ENCODE data around the gene MOK. TPM values are rescaled to one million over a fixed set of nuclear protein-coding genes. Genes with fewer than 3 reads are reported as not detected.

The MOK gene
- total and polyA plus RNA-seq, 9 donors = 8.6 to 14.0 (median 9.9) TPM

DNA sequence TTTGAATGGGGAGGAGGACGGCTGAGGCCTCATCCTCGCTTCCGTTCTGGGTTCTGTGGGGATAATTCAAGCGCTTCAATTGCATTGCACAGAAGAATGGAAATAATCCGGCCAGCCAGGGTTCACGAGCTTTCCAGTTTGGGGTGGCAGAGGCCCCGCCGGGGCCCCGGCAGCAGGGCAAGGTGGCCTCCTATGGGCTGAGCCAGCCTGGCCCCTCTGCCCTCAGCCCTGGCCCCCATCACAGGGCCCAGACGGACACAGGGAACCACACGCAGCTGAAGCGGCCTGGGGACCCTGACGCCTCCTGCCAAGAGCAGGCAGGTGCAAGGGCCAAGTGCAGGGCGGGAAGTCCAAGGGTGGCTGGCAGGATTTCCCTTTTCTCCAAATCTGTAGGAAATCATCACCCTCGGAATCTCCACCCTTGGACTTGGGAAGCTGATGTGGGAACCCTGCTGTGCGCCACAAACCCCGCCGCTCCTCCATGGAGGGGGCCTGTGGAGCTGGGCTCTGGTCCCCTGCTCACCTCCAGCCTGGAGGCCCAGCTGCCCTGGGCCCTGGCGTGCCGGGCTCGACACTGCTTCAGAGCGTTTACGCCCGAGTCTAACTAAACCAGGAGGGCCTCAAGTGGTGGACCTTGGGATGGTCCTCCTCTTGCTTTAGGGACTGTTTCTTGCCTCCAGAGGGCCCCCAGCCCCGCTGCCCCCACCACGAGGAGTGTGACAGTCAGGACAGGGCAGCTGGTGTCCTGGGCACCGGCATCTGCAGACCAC, 78.4 kb downstream of the MOK start:
- peak; percentile 24 for DNase-seq
- Histone ChIP-seq H3K4me1 (ENCODE audit: control insufficient read depth, insufficient read depth, low read length) (peaks cover 23% of the 10 kb centered on the region), H3K27me3 (ENCODE audit: control insufficient read depth, insufficient read depth, low read length) (no peaks in the 10 kb centered on the region), H3K27ac (ENCODE audit: low read length) (peak overlapping the region; percentile 31), H3K9me3 (replicated peaks; ENCODE audit: control insufficient read depth, low read depth, low read length) (no peaks in the 10 kb centered on the region), H3K4me3 (ENCODE audit: low read length) (no peak overlapping the region), H3K36me3 (ENCODE audit: control insufficient read depth, insufficient read depth, low read length) (peaks cover 25% of the 10 kb centered on the region)
- WGBS (ENCODE audit: insufficient coverage) = 71% methylated on average over 24 of the region's 27 CpGs

DNA sequence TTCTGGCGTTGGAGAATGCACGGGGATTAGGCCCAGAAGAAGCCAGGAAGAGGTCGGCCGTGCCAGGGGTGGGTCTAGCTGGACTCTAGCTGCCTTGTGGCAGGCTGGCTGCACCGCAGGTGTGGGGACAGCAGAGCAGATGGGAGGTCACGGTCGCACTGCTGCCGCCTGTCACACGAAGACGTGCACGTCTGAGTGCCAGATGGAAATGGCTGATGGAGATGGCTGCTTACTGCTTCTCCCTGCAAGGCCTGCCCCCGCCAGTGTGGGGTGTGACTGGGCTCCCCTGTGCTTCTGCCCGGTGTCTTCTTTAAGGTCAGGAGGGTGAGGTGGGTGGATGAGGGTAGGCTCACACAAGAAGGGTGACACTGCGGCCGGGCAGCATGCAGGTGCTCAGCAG, 79.0 kb downstream of the MOK start:
- H3K4me3 ChIP-seq (ENCODE audit: low read length) = no peak overlapping the region
- DNase-seq = no peak
- H3K9me3 ChIP-seq (replicated peaks; ENCODE audit: control insufficient read depth, low read depth, low read length) = no peaks in the 10 kb centered on the region
- WGBS (ENCODE audit: insufficient coverage) = 77% methylated on average over 15 of the region's 15 CpGs
- peaks cover 29% of the 10 kb centered on the region for H3K4me1 ChIP-seq (ENCODE audit: control insufficient read depth, insufficient read depth, low read length)
- H3K36me3 ChIP-seq (ENCODE audit: control insufficient read depth, insufficient read depth, low read length) = peaks cover 28% of the 10 kb centered on the region
- no peak overlapping the region for H3K27ac ChIP-seq (ENCODE audit: low read length)
- no peaks in the 10 kb centered on the region for H3K27me3 ChIP-seq (ENCODE audit: control insufficient read depth, insufficient read depth, low read length)

DNA sequence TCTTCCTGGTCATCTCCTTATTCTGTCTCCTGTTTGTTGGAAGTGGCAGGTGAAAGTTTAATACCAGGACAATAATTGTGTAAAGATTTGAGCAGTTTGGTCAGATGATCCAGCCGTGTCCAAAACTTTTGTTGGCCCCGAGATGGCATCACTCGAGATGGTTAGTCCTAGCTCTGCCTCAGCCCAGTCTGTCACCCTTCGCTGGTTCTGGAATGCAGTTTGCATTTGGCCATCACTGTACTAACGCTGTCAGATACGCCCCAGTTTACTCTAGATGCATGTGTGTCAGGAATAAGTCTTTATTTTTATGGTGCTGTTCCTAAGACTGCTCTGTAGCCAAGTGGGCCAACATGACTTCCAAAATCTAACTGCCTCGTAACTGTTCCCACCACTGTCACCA, 79.6 kb downstream of the MOK start:
- WGBS (ENCODE audit: insufficient coverage) = 93% methylated on average over 5 of the region's 7 CpGs
- no peak overlapping the region for H3K4me3 ChIP-seq (ENCODE audit: low read length)
- no peak for DNase-seq
- no peak overlapping the region for H3K27ac ChIP-seq (ENCODE audit: low read length)
- peaks cover 32% of the 10 kb centered on the region for H3K36me3 ChIP-seq (ENCODE audit: control insufficient read depth, insufficient read depth, low read length)
- peaks cover 31% of the 10 kb centered on the region for H3K4me1 ChIP-seq (ENCODE audit: control insufficient read depth, insufficient read depth, low read length)
- H3K9me3 ChIP-seq (replicated peaks; ENCODE audit: control insufficient read depth, low read depth, low read length) = no peaks in the 10 kb centered on the region
- no peaks in the 10 kb centered on the region for H3K27me3 ChIP-seq (ENCODE audit: control insufficient read depth, insufficient read depth, low read length)

DNA sequence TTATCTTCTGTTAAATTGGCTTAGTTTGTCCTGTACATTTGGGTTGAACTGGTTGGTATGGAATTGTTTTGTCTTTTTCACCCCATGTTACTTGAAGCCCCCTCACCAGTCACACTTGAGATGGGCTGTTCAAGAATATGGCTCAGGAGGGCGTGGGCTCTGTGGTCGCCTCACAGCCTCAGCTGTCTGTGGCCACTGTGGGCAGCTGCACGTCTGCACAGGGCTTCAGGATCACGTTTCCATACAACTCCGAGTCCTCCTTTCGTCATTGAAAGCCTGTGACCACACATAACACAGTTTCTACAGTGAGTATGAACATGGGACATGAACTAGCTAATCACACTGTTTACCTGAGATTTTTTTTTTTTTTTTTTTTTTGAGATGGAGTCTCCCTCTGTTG, 81.3 kb downstream of the MOK start:
- H3K36me3 ChIP-seq (ENCODE audit: control insufficient read depth, insufficient read depth, low read length) = peaks cover 36% of the 10 kb centered on the region
- H3K4me1 ChIP-seq (ENCODE audit: control insufficient read depth, insufficient read depth, low read length) = peaks cover 44% of the 10 kb centered on the region
- H3K27ac ChIP-seq (ENCODE audit: low read length) = no peak overlapping the region
- WGBS (ENCODE audit: insufficient coverage) = 73% methylated on average over 3 of the region's 6 CpGs
- H3K9me3 ChIP-seq (replicated peaks; ENCODE audit: control insufficient read depth, low read depth, low read length) = no peaks in the 10 kb centered on the region
- H3K4me3 ChIP-seq (ENCODE audit: low read length) = no peak overlapping the region
- peak; percentile 48 for DNase-seq
- H3K27me3 ChIP-seq (ENCODE audit: control insufficient read depth, insufficient read depth, low read length) = no peaks in the 10 kb centered on the region

DNA sequence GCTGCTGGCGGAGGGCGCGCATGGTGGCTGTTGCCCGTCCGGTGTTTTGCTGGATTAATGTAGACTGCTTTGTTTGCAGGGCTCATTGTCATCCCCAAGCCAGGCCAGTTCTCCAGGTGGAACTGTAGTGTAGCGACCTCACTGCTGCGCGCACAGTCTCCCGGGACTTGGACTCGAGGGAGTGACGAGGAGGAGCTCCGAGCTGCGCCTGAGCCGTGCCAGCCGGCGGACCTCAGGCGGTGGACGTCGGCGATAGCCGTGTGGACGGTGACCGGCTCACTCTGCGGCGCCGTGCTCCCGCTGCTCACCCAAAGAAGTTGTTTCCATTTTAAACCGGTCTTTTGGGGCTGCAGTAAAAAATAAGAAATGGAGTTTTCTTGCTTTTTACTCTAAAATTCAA, 82.2 kb downstream of the MOK start:
- no peaks in the 10 kb centered on the region for H3K9me3 ChIP-seq (replicated peaks; ENCODE audit: control insufficient read depth, low read depth, low read length)
- no peaks in the 10 kb centered on the region for H3K27me3 ChIP-seq (ENCODE audit: control insufficient read depth, insufficient read depth, low read length)
- no peak overlapping the region for H3K27ac ChIP-seq (ENCODE audit: low read length)
- 93% methylated on average over 16 of the region's 28 CpGs for WGBS (ENCODE audit: insufficient coverage)
- DNase-seq = no peak
- H3K36me3 ChIP-seq (ENCODE audit: control insufficient read depth, insufficient read depth, low read length) = peaks cover 36% of the 10 kb centered on the region
- H3K4me1 ChIP-seq (ENCODE audit: control insufficient read depth, insufficient read depth, low read length) = peaks cover 53% of the 10 kb centered on the region
- H3K4me3 ChIP-seq (ENCODE audit: low read length) = no peak overlapping the region

DNA sequence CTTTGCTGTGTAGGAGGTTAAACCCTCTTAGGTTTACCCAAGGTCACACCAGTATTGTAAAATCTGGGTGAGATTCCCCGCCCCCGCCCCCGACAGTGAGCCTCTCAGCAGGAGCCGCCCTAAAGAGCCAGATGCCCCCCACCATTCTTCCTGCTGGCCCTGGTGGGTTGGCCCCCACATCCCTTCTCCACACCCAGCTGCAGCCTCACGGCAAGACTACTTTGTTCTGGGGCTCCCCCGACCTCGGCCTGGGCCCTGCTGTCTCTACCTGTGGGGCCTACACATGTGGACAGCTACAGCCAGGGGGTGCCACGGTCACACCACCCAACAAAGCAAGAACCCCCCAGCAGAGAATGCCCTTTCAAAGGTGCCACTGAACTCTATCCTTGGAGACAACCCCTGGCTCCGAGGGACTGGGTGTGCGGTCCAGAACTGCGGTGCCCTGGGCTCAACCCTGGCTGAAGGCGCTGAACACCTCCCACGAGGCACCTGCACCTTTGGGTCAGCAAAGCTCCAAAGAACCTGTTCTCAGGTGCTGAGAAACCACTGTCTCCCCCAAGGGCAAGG, 82.9 kb downstream of the MOK start:
- H3K36me3 ChIP-seq (ENCODE audit: control insufficient read depth, insufficient read depth, low read length) = peaks cover 41% of the 10 kb centered on the region
- no peaks in the 10 kb centered on the region for H3K27me3 ChIP-seq (ENCODE audit: control insufficient read depth, insufficient read depth, low read length)
- H3K4me1 ChIP-seq (ENCODE audit: control insufficient read depth, insufficient read depth, low read length) = peaks cover 53% of the 10 kb centered on the region
- 83% methylated on average over 12 of the region's 13 CpGs for WGBS (ENCODE audit: insufficient coverage)
- H3K4me3 ChIP-seq (ENCODE audit: low read length) = no peak overlapping the region
- H3K9me3 ChIP-seq (replicated peaks; ENCODE audit: control insufficient read depth, low read depth, low read length) = no peaks in the 10 kb centered on the region
- no peak for DNase-seq
- H3K27ac ChIP-seq (ENCODE audit: low read length) = no peak overlapping the region

DNA sequence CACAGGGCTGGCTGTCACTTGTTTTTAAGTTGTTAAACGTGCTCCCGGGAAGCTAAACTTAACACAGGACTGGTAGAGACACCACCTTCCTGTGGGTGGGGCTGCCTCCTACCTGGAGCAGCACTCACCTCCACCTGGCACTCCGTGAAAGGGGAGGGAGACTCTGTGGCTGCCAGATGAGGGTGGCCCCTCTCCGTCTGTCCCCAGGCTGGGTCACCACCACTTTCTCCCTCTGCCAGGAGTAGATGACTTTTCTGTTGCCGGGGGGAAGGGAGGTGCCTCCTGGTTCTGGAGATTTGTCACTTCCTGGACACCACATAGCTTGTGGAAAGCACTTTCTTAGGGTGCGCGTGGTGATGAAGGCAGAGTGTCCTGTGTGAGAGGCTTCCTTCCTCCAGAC, 83.9 kb downstream of the MOK start:
- Histone ChIP-seq H3K36me3 (ENCODE audit: control insufficient read depth, insufficient read depth, low read length) (peaks cover 43% of the 10 kb centered on the region), H3K4me1 (ENCODE audit: control insufficient read depth, insufficient read depth, low read length) (peaks cover 46% of the 10 kb centered on the region), H3K9me3 (replicated peaks; ENCODE audit: control insufficient read depth, low read depth, low read length) (no peaks in the 10 kb centered on the region), H3K27me3 (ENCODE audit: control insufficient read depth, insufficient read depth, low read length) (no peaks in the 10 kb centered on the region), H3K27ac (ENCODE audit: low read length) (peak overlapping the region; percentile 13), H3K4me3 (ENCODE audit: low read length) (no peak overlapping the region)
- WGBS (ENCODE audit: insufficient coverage) = 78% methylated on average over 3 of the region's 7 CpGs
- no peak for DNase-seq

DNA sequence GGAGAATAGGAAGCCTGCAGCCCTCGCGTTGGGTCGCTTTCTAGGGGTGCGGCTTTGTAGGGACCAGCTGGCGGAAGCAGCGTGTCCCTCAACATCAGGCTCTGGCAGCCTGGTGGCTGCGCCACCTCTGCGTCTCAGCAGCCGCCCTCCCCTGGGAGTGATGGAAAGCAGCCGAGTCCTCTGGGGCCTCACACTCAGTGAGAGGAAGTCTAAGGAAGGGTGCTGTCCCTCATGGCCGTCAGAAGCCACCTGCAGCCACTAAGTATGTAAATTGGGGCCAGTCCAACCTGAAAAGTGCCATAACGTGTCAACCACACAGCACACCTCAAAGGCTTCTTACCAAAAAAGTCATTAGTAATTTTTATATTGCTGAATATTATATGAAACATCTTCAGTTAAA, 84.9 kb downstream of the MOK start:
- H3K27me3 ChIP-seq (ENCODE audit: control insufficient read depth, insufficient read depth, low read length) = no peaks in the 10 kb centered on the region
- 95% methylated on average over 8 of the region's 12 CpGs for WGBS (ENCODE audit: insufficient coverage)
- DNase-seq = no peak
- no peak overlapping the region for H3K27ac ChIP-seq (ENCODE audit: low read length)
- peaks cover 42% of the 10 kb centered on the region for H3K36me3 ChIP-seq (ENCODE audit: control insufficient read depth, insufficient read depth, low read length)
- H3K4me1 ChIP-seq (ENCODE audit: control insufficient read depth, insufficient read depth, low read length) = peaks cover 51% of the 10 kb centered on the region
- no peak overlapping the region for H3K4me3 ChIP-seq (ENCODE audit: low read length)
- no peaks in the 10 kb centered on the region for H3K9me3 ChIP-seq (replicated peaks; ENCODE audit: control insufficient read depth, low read depth, low read length)

DNA sequence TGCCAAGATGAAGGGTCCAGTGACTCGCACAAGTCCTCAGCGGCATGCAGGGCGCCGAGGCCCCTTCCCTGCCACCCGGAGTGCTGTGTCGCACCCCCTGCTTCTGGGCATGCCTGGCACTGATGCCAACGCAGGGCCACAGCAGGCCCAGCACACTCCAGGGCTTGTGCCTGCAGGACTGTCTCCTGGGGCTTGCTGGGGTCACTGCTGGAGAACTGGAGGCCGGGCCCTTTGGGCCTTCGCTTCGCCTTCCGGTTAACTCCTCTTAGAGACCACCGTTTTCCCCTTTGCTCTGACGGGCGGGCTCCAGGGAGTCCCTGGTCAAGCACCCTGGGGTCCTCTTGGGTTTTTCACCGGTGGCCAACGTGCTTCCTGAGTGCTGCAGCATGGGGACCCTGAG, 85.6 kb downstream of the MOK start:
- no peak overlapping the region for H3K27ac ChIP-seq (ENCODE audit: low read length)

DNA sequence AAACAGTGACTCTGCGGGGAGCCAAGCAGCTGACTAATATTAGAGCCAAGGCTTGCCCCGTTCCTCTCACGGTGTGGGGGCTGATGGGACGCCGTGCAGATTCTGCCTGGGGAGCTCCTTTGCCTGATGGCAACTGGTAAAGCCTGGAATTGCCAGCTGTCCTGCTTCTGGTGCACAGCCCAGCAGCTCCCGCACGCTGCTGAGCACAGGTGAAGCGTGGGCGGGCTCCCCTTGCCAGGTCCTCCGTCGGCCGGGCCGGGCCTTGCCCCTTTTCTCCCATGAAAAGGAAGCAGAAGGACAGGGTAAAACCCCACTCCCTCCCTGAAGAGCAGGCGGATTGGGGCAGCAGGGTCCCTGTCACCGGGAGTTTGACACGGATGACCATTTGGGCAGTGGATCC, 86.3 kb downstream of the MOK start:
- peak overlapping the region; percentile 71 for H3K27ac ChIP-seq (ENCODE audit: low read length)
- no peak overlapping the region for H3K4me3 ChIP-seq (ENCODE audit: low read length)
- peaks cover 49% of the 10 kb centered on the region for H3K36me3 ChIP-seq (ENCODE audit: control insufficient read depth, insufficient read depth, low read length)
- peak; percentile 62 for DNase-seq
- no peaks in the 10 kb centered on the region for H3K27me3 ChIP-seq (ENCODE audit: control insufficient read depth, insufficient read depth, low read length)
- H3K4me1 ChIP-seq (ENCODE audit: control insufficient read depth, insufficient read depth, low read length) = peaks cover 52% of the 10 kb centered on the region
- H3K9me3 ChIP-seq (replicated peaks; ENCODE audit: control insufficient read depth, low read depth, low read length) = no peaks in the 10 kb centered on the region
- 51% methylated on average over 8 of the region's 16 CpGs for WGBS (ENCODE audit: insufficient coverage)

More for the DNA sequence above, 85.6 kb downstream of the MOK start:
- Histone ChIP-seq H3K27me3 (ENCODE audit: control insufficient read depth, insufficient read depth, low read length) (no peaks in the 10 kb centered on the region), H3K36me3 (ENCODE audit: control insufficient read depth, insufficient read depth, low read length) (peaks cover 42% of the 10 kb centered on the region), H3K4me1 (ENCODE audit: control insufficient read depth, insufficient read depth, low read length) (peaks cover 52% of the 10 kb centered on the region), H3K9me3 (replicated peaks; ENCODE audit: control insufficient read depth, low read depth, low read length) (no peaks in the 10 kb centered on the region), H3K4me3 (ENCODE audit: low read length) (no peak overlapping the region)
- DNase-seq = no peak
- 91% methylated on average over 16 of the region's 16 CpGs for WGBS (ENCODE audit: insufficient coverage)

Data from muscle of leg (tissue), 11 donors.